NCI-H82 treated with DMSO at 0.1 percent for 48 hours (cell line): ENCODE results near the gene ZBTB34.
"Not testable (repeated sequence)": the region's sequence is repeated elsewhere in the genome, so short reads cannot be mapped to it uniquely, and the experiment has no call there.

Experiments
- DNase-seq: peaks from one replicate; lab custom pipeline; 2025; ENCODE audit not compliant: unreplicated experiment; lab: John Stamatoyannopoulos, UW

ZBTB34 gene, protein sequence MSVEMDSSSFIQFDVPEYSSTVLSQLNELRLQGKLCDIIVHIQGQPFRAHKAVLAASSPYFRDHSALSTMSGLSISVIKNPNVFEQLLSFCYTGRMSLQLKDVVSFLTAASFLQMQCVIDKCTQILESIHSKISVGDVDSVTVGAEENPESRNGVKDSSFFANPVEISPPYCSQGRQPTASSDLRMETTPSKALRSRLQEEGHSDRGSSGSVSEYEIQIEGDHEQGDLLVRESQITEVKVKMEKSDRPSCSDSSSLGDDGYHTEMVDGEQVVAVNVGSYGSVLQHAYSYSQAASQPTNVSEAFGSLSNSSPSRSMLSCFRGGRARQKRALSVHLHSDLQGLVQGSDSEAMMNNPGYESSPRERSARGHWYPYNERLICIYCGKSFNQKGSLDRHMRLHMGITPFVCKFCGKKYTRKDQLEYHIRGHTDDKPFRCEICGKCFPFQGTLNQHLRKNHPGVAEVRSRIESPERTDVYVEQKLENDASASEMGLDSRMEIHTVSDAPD

DNA sequence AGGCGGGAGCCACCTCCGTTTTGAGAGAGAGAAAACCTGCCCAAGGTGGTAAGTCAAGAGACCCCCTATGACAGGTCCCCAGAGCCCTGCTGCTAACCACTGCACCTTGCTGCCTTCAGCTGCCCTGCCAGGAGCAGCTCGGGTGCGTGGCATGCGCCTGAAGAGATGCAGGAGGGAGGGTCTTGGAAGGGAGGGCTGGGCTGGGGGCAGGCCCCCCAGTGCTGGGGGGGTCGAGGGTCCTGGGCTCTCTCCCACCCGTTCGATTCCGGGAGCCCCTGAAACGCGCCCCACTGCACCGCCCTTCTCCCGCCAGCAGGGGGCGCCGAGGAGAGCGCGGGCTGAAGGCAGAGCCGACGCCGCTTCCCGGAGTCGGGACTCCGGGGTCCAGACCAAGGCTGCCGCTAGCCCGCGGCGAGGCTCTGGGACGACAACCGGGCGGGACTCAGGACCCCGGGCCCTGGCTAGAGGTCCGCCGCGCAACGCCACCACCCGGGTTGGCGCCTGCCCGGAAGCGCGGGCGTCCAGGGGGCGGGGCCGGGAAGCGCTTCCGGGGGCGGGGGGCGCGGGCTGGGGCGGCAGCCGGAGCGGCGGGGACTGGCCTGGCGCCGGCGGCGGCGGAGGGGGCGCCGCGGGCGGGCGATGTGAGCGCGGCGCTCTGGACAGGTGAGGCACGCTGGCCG, at the start of gene ZBTB34:
Gene ZBTB34 (plus strand): TSS at position 563 of the 680 bp plus-strand sequence. CDS start 18,761 bp downstream, outside the sequence.
- peak; percentile 42 for DNase-seq

DNA sequence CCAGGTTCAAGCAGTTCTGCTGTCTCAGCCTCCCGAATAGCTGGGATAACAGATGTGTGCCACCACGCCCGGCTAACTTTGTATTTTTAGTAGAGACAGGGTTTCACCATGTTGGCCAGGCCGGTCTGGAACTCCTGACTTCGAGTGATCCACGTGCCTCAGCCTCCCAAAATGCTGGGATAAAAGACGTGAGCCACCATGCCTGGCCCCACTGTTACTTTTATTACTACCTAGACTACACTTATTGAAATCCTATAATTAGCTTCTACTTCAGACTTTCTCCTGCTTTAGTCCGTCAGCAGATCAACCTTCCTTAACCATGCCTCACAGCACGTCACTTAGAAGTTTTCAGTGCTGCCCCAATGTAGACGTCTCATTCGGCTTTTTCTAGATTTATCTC, 47.4 kb upstream of the ZBTB34 start:
- DNase-seq = no peak

DNA sequence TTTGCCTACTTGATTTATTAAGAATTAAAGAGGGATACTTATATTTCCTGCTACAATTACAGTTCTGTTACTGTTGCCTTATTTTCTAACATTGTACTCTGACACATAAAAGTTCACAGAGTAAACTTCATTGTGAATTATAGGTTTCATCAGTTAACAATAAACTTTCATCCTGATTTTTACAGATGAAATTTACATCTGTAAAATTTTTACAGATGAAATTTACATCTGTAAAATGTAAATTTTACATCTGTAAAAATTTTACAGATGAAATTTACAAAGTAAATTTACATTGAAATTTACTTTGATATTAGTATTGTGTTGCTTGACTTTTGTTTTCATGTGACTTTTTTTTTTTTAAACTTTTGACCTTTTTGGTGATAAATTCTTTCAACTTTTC, 46.3 kb upstream of the ZBTB34 start:
- DNase-seq = no peak

DNA sequence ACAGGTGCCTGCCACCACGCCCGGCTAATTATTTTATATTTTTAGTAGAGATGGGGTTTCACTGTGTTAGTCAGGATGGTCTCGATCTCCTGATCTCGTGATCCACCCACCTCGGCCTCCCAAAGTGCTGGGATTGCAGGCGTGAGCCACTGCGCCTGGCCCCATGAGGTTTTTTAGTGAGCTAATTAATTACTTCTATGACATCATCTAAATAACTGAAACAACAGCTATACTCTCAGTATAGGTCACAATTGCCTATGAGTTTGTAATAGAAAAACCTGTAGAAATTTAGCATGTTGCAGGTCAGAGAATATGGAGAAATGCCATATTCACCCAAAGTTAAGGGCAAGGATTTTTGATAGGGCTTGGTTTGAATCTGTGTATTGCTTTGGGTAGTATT, 42.8 kb upstream of the ZBTB34 start:
- DNase-seq = not testable (repeated sequence)

DNA sequence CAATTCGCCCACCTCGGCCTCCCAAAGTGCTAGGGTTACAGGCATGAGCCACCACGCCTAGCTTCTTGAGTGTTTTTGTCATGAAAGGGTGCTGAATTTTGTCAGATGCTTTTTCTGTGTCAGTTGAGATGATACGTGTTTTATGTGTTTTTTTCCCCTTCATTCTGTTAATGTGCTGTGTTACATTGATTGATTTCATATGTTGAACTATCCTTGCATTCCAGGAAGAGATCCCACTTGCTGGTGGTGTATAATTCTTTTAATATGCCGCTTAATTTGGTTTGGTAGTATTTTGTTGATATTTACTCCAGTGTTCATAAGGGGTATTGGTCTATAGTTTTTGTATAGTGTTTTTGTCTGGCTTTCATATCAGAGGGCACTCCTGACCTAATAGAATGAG, 42.0 kb upstream of the ZBTB34 start:
- no peak for DNase-seq

DNA sequence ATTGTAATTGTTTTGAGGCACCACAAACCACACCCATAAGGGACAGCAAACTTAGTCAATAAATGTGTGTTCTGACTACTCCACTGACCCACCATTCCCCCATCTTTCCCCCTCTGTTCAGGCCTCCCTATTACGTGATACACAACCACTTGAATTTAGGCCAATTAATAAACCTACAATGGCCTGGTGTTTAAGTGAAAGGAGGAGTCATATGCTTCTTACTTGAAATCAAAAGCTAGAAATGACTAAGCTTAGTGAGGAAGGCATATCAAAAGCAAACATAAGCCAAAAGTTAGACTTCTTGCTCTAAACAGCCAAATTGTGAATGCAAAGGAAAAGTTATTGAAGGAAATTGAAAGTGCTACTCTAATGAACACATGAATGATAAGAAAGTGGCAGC, 41.0 kb upstream of the ZBTB34 start:
- no peak for DNase-seq

DNA sequence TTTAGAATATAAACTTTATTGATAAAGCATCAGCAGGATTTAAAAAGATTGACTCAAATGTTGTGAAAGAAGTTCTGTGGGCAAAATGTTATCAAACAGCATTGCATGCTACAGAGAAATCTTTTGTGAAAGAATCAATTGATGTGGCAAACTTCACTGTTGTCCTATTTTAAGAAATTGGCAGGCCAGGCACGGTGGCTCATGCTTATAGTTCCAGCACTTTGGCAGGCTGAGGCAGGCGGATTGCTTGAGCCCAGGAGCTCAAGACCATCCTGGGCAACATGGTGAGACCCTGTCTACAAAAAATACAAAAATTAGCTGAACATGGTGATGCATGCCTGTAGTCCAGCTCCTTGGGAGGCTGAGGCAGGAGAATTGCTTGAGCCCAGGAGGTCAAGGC, 38.2 kb upstream of the ZBTB34 start:
- no peak for DNase-seq

DNA sequence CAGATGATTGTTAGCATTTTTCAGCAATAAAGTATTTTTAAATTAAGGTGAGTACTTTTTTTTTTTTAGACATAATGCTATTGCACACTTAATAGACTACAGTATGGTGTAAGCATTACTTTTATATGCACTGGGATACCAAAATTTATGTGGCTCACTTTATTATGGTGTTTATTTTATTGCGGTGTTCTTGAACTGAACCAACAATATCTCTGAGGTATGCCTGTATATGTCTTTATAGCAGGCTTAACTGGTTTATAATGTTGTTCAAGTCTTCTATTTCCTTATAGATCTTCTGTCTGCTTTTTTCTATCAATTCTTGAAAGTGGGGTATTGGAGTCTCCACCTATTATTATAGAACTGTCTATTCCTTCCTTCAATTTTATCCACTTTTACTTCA, 37.6 kb upstream of the ZBTB34 start:
- no peak for DNase-seq

DNA sequence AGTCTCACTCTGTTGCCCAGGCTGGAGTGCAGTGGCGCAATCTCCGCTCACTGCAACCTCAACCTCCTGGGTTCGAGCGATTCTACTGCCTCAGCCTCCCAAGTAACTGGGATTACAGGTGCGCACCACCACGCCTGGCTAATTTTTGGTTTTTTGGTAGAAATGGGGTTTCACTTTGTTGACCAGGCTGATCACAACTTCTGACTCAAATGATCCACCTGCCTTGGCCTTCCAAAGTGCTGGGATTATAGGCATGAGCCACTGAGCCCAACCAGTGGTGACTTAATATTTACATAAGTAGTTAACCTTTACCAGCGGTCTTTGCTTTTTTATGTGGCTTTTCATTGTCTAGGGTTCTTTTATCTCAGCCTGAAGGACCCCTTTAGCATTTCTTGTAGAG, 36.4 kb upstream of the ZBTB34 start:
- DNase-seq = not testable (repeated sequence)

DNA sequence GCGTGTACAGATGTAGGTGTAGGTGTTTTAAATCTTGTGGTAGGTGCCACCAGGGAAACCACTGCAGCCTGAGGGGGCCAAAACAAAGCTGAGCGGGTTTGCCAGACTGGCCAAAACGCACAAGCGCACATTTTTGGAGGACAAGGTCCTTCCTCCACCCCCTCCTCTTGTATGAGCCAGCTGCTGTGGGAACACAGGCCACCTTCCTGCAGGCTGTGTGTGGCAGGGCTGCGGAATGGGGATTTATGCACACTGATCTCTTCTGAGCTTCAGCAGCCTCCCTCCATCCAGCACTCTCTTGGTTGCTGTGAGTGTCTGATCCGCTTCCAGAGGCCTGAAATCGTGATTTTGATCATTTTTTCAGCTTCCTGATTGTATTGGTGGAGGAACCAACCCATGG, 33.2 kb upstream of the ZBTB34 start:
- DNase-seq = no peak

DNA sequence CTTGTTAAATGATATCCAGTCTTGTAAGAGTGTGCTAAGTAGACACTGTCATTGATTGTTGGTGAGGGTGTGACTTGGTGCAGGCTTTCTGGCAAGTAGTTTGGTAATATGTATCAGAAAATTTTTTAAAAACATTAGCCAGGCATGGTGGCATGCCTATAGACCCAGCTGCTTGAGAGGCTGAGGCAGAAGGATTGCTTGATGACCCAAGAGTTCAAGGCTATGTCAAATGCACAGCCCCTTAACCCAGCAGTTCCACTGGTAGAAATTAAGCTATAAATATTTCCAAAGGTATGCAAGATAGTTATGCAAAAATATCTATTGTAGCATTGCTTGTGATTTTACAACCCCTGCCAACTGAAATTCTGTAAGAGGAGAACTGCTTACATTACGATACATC, 31.4 kb upstream of the ZBTB34 start:
- DNase-seq = no peak

DNA sequence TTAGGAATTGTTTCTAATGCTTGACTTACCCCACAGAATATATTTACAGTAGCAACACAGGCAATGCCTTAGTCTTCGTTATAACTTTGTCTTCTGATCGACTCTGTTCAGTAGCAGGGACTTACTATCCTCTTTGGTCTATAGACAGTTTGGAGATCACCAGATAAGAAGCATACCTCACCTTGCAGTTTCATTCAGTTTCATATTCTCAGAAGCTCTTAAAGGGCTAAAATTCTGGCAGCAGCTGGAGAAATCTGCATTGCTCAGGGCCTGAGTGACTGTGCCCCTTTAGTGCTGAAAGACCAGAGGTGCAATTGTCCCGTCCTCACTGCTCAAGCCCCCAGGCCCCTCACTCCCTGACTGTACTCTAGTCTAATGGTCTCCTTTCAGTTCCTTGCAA, 29.6 kb upstream of the ZBTB34 start:
- no peak for DNase-seq

DNA sequence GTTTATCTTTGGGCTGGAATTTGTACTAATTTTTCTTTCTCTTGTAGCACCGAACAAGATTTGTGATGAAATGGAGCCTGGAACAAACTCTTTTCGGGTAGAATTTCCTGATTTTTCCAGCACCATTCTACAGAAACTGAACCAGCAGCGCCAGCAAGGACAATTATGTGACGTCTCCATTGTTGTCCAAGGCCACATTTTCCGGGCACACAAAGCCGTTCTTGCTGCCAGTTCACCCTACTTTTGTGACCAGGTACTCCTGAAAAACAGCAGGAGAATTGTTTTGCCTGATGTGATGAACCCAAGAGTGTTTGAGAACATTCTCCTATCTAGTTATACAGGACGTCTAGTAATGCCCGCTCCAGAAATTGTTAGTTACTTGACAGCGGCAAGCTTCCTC, 28.0 kb upstream of the ZBTB34 start:
- DNase-seq = no peak

DNA sequence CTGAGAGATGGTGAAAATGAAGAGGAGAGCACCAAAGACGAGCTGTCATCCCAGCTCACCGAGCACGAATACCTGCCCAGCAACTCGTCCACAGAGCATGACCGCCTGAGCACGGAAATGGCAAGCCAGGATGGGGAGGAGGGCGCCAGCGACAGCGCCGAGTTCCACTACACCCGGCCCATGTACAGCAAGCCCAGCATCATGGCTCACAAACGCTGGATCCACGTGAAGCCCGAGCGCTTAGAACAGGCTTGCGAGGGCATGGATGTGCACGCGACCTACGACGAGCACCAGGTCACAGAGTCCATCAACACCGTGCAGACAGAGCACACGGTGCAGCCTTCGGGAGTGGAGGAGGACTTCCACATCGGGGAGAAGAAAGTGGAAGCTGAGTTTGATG, 27.4 kb upstream of the ZBTB34 start:
- DNase-seq = no peak

DNA sequence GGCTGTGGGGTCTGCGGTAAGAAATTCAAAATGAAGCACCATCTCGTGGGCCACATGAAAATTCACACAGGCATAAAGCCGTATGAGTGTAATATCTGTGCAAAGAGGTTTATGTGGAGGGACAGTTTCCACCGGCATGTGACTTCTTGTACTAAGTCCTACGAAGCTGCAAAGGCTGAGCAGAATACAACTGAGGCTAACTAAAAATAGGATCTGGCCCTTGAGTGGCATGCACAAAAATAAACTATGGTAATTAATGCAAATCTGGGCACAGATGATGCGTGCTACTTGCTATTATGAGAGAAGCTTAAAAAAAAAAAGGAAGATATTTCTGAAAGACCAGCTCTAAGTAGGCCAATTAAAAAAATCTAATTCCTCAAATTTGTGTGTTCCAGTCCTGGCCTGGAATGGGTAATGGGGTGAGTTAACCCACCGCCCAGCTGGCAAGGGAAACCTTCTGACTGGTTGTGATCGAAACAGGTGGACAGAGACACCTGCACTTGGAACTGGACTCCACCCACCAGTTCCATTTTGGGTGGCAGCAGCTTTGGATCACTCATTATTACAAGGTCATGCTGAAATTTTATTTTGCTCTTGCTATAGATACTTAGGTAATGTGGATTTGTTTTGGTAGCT, 26.6 kb upstream of the ZBTB34 start:
- no peak for DNase-seq

DNA sequence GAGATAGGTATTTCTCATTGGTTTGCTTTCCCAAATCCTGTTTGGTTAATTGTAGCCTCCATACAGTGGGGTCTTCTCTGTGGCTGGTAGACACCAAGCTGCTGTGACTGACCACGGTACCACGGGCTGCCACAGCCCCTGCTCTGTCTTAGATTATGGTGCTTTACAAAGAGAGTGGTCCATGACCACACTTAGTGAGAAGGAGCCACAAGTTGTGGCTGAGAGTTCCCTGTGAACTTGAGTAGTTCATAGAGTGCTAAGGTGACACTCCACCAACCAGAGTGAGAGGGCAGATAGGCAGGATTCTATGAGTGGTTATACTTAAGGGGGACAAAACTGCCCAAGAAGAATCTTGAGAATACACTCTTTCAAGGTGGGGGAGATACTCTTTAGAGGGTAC, 25.8 kb upstream of the ZBTB34 start:
- no peak for DNase-seq

DNA sequence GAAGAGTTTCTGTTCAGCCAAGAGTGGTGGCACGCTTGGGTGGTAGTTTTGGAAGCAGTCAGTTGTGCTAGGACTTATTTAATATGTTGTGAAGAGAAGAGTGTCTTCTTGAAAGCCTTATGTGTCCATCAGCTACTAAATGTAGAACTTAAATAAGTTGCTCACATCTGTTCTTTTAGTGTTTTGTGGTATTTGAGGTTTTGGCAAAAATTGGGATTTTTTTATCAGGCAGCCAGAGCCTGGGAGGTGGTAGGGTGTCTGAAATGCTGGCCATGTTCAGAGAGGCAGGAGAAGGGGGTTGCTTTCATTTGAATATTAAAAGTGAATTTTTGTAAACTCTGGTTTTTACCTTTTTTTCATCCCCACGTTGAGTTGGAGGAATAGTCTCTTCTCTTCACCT, 24.2 kb upstream of the ZBTB34 start:
- no peak for DNase-seq

DNA sequence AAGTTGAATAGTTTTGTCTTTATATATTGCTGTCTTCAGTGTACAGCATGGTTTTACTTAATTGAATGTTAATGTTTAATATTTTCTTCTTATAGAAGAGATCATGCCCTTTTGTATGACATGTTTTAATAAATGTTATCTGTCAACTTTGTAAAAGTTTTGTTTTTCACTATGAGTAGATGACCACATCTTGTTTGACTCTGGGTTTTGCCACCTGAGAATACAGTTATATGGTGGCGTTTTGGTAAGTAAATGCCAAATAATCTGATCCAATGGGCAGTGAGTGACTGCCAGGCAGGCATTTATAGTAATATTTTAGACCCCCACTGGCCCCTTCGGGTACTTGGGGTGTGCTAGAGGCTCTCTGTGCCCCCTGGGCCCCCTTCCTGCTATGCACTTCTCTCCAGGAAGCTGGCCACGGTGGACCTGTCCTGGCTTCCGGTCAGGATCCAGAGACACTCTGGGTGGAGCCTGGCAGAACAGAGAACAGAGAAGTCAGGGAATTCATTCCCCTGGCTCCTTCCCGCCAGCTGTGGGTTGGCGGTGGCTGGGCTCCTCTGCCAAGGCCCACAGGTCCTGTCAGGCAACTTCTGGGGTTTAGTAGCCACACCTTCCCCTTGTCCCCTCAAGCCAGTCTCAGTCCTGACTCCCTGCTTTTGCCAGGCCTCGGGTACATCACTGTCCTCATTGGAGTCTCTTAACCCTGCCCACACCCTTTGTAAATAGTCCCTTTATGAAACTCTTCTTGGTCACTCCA, 22.2 kb upstream of the ZBTB34 start:
- DNase-seq = no peak

DNA sequence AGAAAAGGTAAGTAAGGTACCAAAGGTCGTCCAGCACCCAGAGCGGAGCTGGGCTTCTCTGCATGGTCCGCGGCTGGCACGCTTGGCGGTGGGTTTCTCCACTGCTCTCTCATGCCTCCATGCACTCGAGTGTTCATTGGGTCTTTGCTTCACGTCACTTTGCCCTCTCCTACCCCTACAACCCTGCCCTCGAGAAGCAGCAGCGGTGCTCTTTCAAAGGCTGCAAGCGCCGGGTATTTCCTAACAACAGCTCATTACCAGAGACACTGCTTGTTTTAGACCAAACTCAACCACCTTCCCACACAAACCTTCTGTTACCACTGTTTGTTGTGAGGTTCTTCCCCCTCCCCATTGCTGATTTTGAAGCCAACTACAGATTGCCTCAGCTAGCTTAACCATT, 21.5 kb upstream of the ZBTB34 start:
- DNase-seq = no peak

DNA sequence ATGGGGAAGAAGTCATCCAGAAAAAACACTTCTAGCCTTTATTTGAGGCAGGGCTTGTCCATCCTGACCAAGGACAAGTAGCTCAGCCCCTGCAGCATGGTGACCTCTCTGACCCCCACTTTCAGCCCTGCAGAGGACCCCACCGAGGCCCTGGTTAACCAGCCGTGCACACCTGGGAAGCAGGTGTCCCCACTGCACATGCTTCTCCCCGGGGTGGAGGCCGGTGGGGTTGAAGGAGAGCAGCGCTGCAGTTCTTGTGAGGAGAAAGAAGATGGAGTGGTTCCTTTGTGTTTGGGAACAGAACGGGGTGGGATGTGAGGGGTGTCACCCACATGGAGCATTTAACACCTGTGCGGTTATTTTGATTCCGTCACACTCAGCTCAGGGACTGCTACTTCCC, 21.1 kb upstream of the ZBTB34 start:
- DNase-seq = no peak

DNA sequence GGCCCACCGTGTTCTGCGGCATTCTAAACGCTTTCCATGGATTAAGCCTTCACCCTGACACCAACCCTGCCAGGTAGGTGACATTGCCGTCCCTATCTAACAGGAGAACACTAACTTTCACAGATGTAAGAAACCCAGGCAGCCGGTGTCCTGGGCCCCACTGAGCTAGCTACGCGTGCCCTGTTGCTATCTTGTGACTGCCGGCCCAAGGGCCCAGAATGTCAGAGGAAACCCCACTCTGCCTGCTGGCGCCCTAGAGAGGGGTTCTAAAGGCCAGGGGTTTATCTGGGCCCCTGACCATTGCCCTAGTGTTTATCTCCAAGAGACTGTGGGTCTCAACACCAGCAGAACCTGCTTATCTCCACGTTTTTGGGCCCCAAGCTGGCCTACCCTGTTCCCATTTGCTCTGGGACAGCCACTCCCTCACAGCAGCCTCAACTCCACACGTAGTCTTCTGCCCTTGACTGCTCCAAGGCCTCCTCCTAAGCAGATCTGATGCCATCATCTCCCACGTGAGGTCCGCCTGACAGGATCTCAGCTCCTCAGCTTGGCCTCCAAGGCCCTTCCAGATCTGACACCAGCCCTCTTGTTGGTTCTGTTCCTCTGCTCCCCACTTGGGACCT, 18.1 kb upstream of the ZBTB34 start:
- DNase-seq = no peak
